H1 (cell line): Measurements from ENCODE around the gene GUCA2B. TPM values are rescaled to one million over a fixed set of nuclear protein-coding genes. Genes with fewer than 3 reads are reported as not detected.

Experiments
- CTCF ChIA-PET: fragments of 300-600 bp; sonication (Branson Sonifier 250); formaldehyde crosslinking; loops from one replicate; lab custom pipeline; 2021; ENCODE audit not compliant: partially characterized antibody; lab: Charles Lee
- POLR2A ChIA-PET: fragments of 300-600 bp; sonication (Branson Sonifier 250); formaldehyde crosslinking; loops from one replicate; lab custom pipeline; 2021; ENCODE audit warnings: inconsistent platforms; ENCODE audit not compliant: partially characterized antibody; lab: Charles Lee
- DNase-seq, 2 experiments: peaks; one replicate each; pipeline versions ENCODE4 v3.0.0 to v3.0.0-alpha.2; 2010 to 2022; ENCODE audit warnings: low spot score in 2 of 2, low read depth in 1 of 2, mixed read lengths in 1 of 2
- FAIRE-seq: peaks from 2 replicates; lab custom pipeline; 2011; peaks lifted over from hg19 to GRCh38; lab: Jason Lieb, UNC
- H2AFZ ChIP-seq: 2 replicates; pipeline ENCODE4 v1.8.1; 2012; ENCODE audit warnings: low read length, inconsistent platforms
- H2AK5ac ChIP-seq: 2 replicates; pipeline ENCODE4 v1.6.1; 2013; ENCODE audit warnings: low read depth, low read length
- H2BK120ac ChIP-seq: replicated peaks from 2 replicates; pipeline ENCODE3; 2013; ENCODE audit warnings: low read depth, low read length, inconsistent platforms
- H2BK12ac ChIP-seq: 2 replicates; pipeline ENCODE4 v1.6.1; 2013; ENCODE audit warnings: low read depth, low read length
- H2BK15ac ChIP-seq: 2 replicates; pipeline ENCODE4 v1.6.1; 2013; ENCODE audit warnings: low read length
- H2BK20ac ChIP-seq: 2 replicates; pipeline ENCODE4 v1.6.1; 2013; ENCODE audit warnings: low read length
- H2BK5ac ChIP-seq: 2 replicates; pipeline ENCODE4 v1.6.1; 2013; ENCODE audit warnings: low read depth, low read length
- H3K14ac ChIP-seq: 2 replicates; pipeline ENCODE4 v1.6.1; 2013; ENCODE audit warnings: inconsistent platforms; ENCODE audit not compliant: insufficient read length
- H3K18ac ChIP-seq: 2 replicates; pipeline ENCODE4 v1.6.1; 2013; ENCODE audit warnings: low read length; ENCODE audit errors: extremely low read depth
- H3K23ac ChIP-seq: 2 replicates; pipeline ENCODE4 v1.6.1; 2013; ENCODE audit warnings: inconsistent platforms; ENCODE audit not compliant: insufficient read length
- H3K23me2 ChIP-seq: 2 replicates; pipeline ENCODE4 v1.6.1; 2013; ENCODE audit warnings: low read depth, low read length
- H3K27ac ChIP-seq: 2 replicates; pipeline ENCODE4 v1.6.1; 2011; ENCODE audit warnings: low read depth, low read length, inconsistent platforms
- H3K27me3 ChIP-seq, 4 experiments: replicated peaks in 1 of 4; 1 replicate in 1 of 4; 2 replicates in 3 of 4; pipeline versions ENCODE4 v1.6.1 to v1.8.1; 2011 to 2013; ENCODE audit warnings: low read length in 3 of 4, mild to moderate bottlenecking in 3 of 4, inconsistent platforms in 2 of 4, mixed read lengths in 2 of 4, moderate library complexity in 1 of 4; ENCODE audit not compliant: control insufficient read depth in 3 of 4, insufficient read depth in 3 of 4; ENCODE audit errors: extremely low read depth in 1 of 4
- H3K36me3 ChIP-seq, 4 experiments: 2 replicates each; pipeline versions ENCODE4 v1.6.1 to v1.8.1; 2011 to 2013; ENCODE audit warnings: mild to moderate bottlenecking in 4 of 4, low read length in 3 of 4, moderate library complexity in 2 of 4, control low read depth in 1 of 4, inconsistent platforms in 1 of 4; ENCODE audit not compliant: insufficient read depth in 4 of 4, control insufficient read depth in 2 of 4
- H3K4ac ChIP-seq: replicated peaks from 2 replicates; pipeline ENCODE3; 2013; ENCODE audit warnings: low read length, low read depth, mixed read lengths, inconsistent platforms; ENCODE audit not compliant: insufficient read length
- H3K4me1 ChIP-seq, 4 experiments: replicated peaks in 1 of 4; 1 replicate in 1 of 4; 2 replicates in 3 of 4; pipeline versions ENCODE4 v1.6.1 to v1.8.1; 2011 to 2013; ENCODE audit warnings: low read length in 3 of 4, inconsistent platforms in 2 of 4, mixed read lengths in 1 of 4; ENCODE audit not compliant: insufficient read depth in 4 of 4, control insufficient read depth in 3 of 4
- H3K4me2 ChIP-seq, 2 experiments: 2 replicates each; pipeline versions ENCODE4 v1.6.1 to v1.8.1; 2011 to 2013; ENCODE audit warnings: low read depth in 2 of 2, low read length in 2 of 2, control low read depth in 1 of 2, inconsistent platforms in 1 of 2, mild to moderate bottlenecking in 1 of 2; ENCODE audit not compliant: insufficient read depth in 1 of 2
- H3K4me3 ChIP-seq, 4 experiments: fragments of 200-600, 300-600 bp in 1 of 4; sonication (generic), shearing (Covaris generic), sonication (Bioruptor Twin) in 1 of 4; 2 replicates each; pipeline versions ENCODE4 v1.5.1 to v1.8.1; 2011 to 2016; ENCODE audit warnings: low read length in 4 of 4, low read depth in 3 of 4, control low read depth in 2 of 4, inconsistent platforms in 2 of 4, mild to moderate bottlenecking in 2 of 4, mixed read lengths in 1 of 4, moderate library complexity in 1 of 4; ENCODE audit not compliant: insufficient read depth in 2 of 4; ENCODE audit errors: extremely low read depth in 1 of 4
- H3K56ac ChIP-seq: replicated peaks from 2 replicates; pipeline ENCODE3; 2013; ENCODE audit warnings: low read depth, mild to moderate bottlenecking, mixed read lengths, low read length, inconsistent platforms; ENCODE audit not compliant: insufficient read length
- H3K79me1 ChIP-seq: 2 replicates; pipeline ENCODE4 v1.6.1; 2013; ENCODE audit warnings: low read depth, low read length, control low read depth
- H3K79me2 ChIP-seq, 2 experiments: 2 replicates each; pipeline versions ENCODE4 v1.6.1 to v1.8.1; 2012 to 2013; ENCODE audit warnings: low read length in 2 of 2, mild to moderate bottlenecking in 2 of 2, inconsistent platforms in 1 of 2; ENCODE audit not compliant: insufficient read depth in 2 of 2, control insufficient read depth in 1 of 2
- H3K9ac ChIP-seq, 4 experiments: replicated peaks in 1 of 4; 1 replicate in 1 of 4; 2 replicates in 3 of 4; pipeline versions ENCODE4 v1.6.1 to v1.8.1; 2011 to 2013; ENCODE audit warnings: low read depth in 3 of 4, low read length in 3 of 4, control low read depth in 2 of 4, mild to moderate bottlenecking in 2 of 4, moderate library complexity in 2 of 4, inconsistent platforms in 1 of 4; ENCODE audit errors: extremely low read depth in 1 of 4
- H3K9me3 ChIP-seq, 2 experiments: 2 replicates each; pipeline versions ENCODE4 v1.6.1 to v1.8.1; 2012 to 2013; ENCODE audit warnings: mild to moderate bottlenecking in 2 of 2, moderate library complexity in 2 of 2, control low read depth in 1 of 2, inconsistent platforms in 1 of 2, low read depth in 1 of 2, low read length in 1 of 2, mixed read lengths in 1 of 2; ENCODE audit not compliant: insufficient read depth in 2 of 2
- H4K20me1 ChIP-seq, 2 experiments: replicated peaks in 1 of 2; 2 replicates each; pipeline versions ENCODE3 to v1.8.1; 2011 to 2013; ENCODE audit warnings: inconsistent platforms in 2 of 2, low read length in 2 of 2, mild to moderate bottlenecking in 1 of 2; ENCODE audit not compliant: insufficient read depth in 2 of 2, control insufficient read depth in 1 of 2
- H4K5ac ChIP-seq: 2 replicates; pipeline ENCODE4 v1.6.1; 2013; ENCODE audit warnings: low read length, low read depth, mixed read lengths, inconsistent platforms; ENCODE audit not compliant: insufficient read length
- H4K8ac ChIP-seq: 2 replicates; pipeline ENCODE4 v1.8.0; 2013; ENCODE audit warnings: mild to moderate bottlenecking, moderate library complexity, low read length, inconsistent platforms; ENCODE audit not compliant: insufficient read depth; ENCODE audit errors: extremely low read depth
- H4K91ac ChIP-seq: replicated peaks from 2 replicates; pipeline ENCODE3; 2013; ENCODE audit warnings: low read length, mixed read lengths, inconsistent platforms; ENCODE audit not compliant: insufficient read length
- ASH2L ChIP-seq: fragments of 200-600, 300-600 bp; sonication (generic); IDR thresholded peaks from one replicate; pipeline ENCODE4 v1.7.1; 2017; ENCODE audit warnings: low read length
- FOSL1 ChIP-seq: IDR thresholded peaks from 2 replicates; pipeline ENCODE4 v1.6.1; 2011; ENCODE audit warnings: mild to moderate bottlenecking, low read depth, low read length, moderate library complexity; ENCODE audit not compliant: insufficient read depth
- SP1 ChIP-seq: IDR thresholded peaks from 2 replicates; pipeline ENCODE4 v1.6.1; 2011; ENCODE audit warnings: low read depth, low read length
- YY1 ChIP-seq: IDR thresholded peaks from 2 replicates; pipeline ENCODE4 v1.6.1; 2011; ENCODE audit warnings: low read depth, mild to moderate bottlenecking, low read length
- WGBS, 2 experiments: shearing (Covaris generic) in 1 of 2; methylation state at CpG; one replicate each; pipeline versions ENCODE4 v1.1.6 to v1.1.7; 2013 to 2015; ENCODE audit warnings: low lambda C conversion rate in 2 of 2, mixed read lengths in 2 of 2, inconsistent platforms in 1 of 2, low coverage in 1 of 2, missing lambda C conversion rate in 1 of 2; ENCODE audit not compliant: insufficient replicate concordance in 2 of 2, insufficient coverage in 1 of 2, insufficient read length in 1 of 2; ENCODE audit errors: extremely low coverage in 1 of 2, missing lambda C conversion rate in 1 of 2; 5-methylcytosine and 5-hydroxymethylcytosine counted together
- polyA plus RNA-seq, 7 experiments: library from polyadenylated mRNA; depleted of rRNA in 3 of 7; stranded (reverse) in 5 of 7; unstranded in 2 of 7; fragments of >200 nt in 5 of 7; fragments of 200-250 nt in 2 of 7; gene quantifications; 1 replicate in 5 of 7; 2 replicates in 1 of 7; 4 replicates in 1 of 7; pipeline versions ENCODE4 v1.2.1 to v1.2.3, GENCODE V29; 2011 to 2013; ENCODE audit warnings: missing spikeins in 2 of 7, mixed read lengths in 2 of 7
- total RNA-seq: library from RNA; stranded (reverse); fragmentation: NEBNext Ultra II Directional; extraction: Animal tissue kit (Norgen Biotek cat#: 25700); gene quantifications from 2 replicates; pipeline ENCODE4 v1.2.1, GENCODE V29; 2021

Gene GUCA2B
- total and polyA plus RNA-seq, 2 of the 8 experiments (the other 6 are each of a cell fraction or from before 2014, with no cell fraction given), result not detected

DNA sequence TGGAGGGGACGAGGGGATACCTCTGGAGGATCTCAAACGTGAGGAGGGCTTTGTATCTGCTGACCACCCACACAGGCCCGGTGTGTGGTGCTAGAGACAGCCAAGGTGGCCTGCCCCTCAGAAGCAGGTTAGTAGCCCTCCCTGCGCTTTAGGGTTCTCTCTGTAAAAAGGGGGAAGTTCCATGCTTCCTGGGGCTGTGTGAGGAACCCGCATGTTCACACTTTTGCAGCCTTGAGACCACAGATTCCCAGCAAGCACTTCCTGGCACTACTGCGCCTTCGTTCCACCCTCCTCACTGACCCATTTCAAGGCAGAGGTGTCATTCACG lies 7.9 kb upstream of the GUCA2B start:
- no peak overlapping the region for H4K8ac ChIP-seq
- POLR2A ChIA-PET, result no interaction called here
- no peaks in the 10 kb centered on the region; the same call in 1 of the 2 replicates for H3K23me2 ChIP-seq
- FAIRE-seq (no peak), DNase-seq (peak in 1 of 2 experiments; percentile 33)
- H2AK5ac ChIP-seq, result no peak overlapping the region
- peaks cover 0 to 2% of the 10 kb centered on the region in 2 experiments for H4K20me1 ChIP-seq
- no peak overlapping the region for H3K56ac ChIP-seq
- no peak overlapping the region for H3K4me3 ChIP-seq
- no peak overlapping the region for H3K14ac ChIP-seq
- WGBS, 2 experiments, result 88% methylated on average over 8 of the region's 8 CpGs; no CpG with 5 or more reads in 1 of the 2 experiments
- H3K9ac ChIP-seq, result no peak overlapping the region
- H4K5ac ChIP-seq, result no peak overlapping the region
- no peak overlapping the region for H2BK20ac ChIP-seq
- no peaks in the 10 kb centered on the region for H3K36me3 ChIP-seq
- H2BK5ac ChIP-seq, result no peak overlapping the region
- H2BK12ac ChIP-seq, result no peak overlapping the region
- H3K4me1 ChIP-seq, result no peaks in the 10 kb centered on the region
- no peak overlapping the region for H3K23ac ChIP-seq
- H2BK15ac ChIP-seq, result no peak overlapping the region
- H3K27ac ChIP-seq, result no peak overlapping the region
- H3K9me3 ChIP-seq, result no peaks in the 10 kb centered on the region
- H3K4me2 ChIP-seq, result no peak overlapping the region
- CTCF ChIA-PET, result interaction anchor here (0.8 to 7.8 kb wide), 3 partner anchors 26 to 354 kb away, joined by 3 to 77 read pairs (median 3); no protein-coding TSS in a partner anchor
- H3K79me1 ChIP-seq, result no peaks in the 10 kb centered on the region
- peak overlapping the region; percentile 80; the same call in 1 of the 2 replicates for H2AFZ ChIP-seq
- H3K27me3 ChIP-seq, result no peaks in the 10 kb centered on the region; a peak in 2 of 7 replicates
- H4K91ac ChIP-seq, result no peak overlapping the region
- H3K4ac ChIP-seq, result no peak overlapping the region
- no peaks in the 10 kb centered on the region for H3K79me2 ChIP-seq
- H3K18ac ChIP-seq, result no peak overlapping the region
- H2BK120ac ChIP-seq, result no peak overlapping the region
- no peak for TF ChIP-seq ASH2L
- no peak for TF ChIP-seq FOSL1
- no peak for TF ChIP-seq YY1
- TF ChIP-seq SP1, result no peak
